ENCODE results near the gene XIRP1.

Gene XIRP1

DNA sequence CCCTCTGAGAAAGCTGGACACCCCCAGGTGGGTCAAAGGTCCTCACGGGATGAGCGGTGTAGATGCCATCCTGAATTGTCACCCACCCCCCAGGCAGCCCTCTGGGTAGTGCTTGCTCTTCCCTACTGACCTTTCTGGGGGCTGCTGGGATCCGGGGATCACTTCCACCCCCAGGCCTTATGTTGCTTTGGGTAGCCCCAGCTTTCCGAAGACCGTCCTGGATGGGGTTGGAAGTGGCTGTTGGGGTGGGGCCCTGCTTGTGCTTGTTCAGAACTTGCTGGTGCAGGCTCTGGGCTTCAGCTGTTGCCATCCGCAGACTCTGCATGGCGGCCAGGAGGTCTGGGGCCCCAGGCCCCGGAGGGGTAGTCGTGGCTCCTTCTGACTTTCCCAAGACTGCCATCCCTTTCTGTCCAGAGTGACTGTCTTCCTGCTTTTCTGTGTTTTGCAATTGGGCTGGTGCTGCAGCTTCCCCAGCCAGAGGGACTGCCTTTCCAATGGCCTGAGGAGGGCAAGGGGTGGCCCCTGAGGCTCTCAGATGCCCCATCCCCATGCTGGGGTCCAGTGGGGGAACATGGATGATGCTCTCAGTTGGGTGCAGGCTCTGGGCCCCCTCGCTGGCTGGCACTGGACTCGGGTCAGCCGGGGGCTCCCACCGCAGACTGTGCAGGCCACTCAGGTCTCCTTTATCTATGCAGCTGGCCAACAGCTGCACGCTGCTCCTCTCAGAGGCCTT, 6.3 kb downstream of the XIRP1 start:
- DNase-seq (ENCODE audit: low read depth), result no peak
- H3K4me3 ChIP-seq (ENCODE audit: low read depth, low read length), result no peak overlapping the region
- TF ChIP-seq CTCF (conservative IDR thresholded peaks at IDR 0.05; ENCODE audit: low read depth, low read length), result no peak

DNA sequence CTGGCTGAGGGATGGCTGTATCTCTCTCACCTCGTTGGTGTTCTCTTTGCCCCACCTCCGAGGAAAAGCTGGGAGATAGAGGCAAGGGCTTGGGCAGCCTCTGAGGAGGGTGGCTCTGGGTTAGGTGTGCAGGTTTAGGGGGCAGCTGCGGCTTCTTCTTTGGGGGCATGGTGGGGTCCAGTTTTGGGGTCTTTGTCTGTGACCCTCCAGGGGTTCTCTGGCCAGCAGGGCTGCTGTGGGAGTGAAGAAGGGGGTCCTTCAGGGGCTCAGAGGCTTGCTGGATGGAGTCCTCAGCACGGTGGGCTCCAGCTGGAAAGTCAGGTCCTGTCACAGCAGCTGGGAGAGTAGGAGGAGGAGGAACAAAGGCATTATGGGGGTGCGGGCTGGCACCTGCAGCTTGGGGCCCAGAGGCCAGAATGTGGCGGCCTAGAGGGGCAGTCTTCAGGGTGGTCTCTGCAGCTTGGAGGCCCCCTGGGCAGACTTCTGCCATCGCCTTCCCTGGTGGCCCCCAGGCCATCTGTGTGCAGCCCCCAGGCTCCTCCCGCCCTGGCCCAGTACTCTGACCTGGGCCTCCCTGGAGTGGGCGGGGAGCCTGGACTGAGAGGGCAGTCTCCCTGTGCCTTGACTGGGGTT, 7.0 kb downstream of the XIRP1 start:
- no peak for DNase-seq (ENCODE audit: low read depth)
- H3K4me3 ChIP-seq (ENCODE audit: low read depth, low read length), result no peak overlapping the region
- no peak for TF ChIP-seq CTCF (conservative IDR thresholded peaks at IDR 0.05; ENCODE audit: low read depth, low read length)

- no peak overlapping the region for H3K4me3 ChIP-seq (ENCODE audit: low read depth, low read length)
- no peak for DNase-seq (ENCODE audit: low read depth)
- no peak for TF ChIP-seq CTCF (conservative IDR thresholded peaks at IDR 0.05; ENCODE audit: low read depth, low read length)
Observed at GRCh38 chr3:39184968-39185285, 7.5 kb downstream of the XIRP1 start.

GRCh38 chr3:39184081-39184967, 8.1 kb downstream of the XIRP1 start:
- DNase-seq (ENCODE audit: low read depth), result no peak
- H3K4me3 ChIP-seq (ENCODE audit: low read depth, low read length), result no peak overlapping the region
- TF ChIP-seq CTCF (conservative IDR thresholded peaks at IDR 0.05; ENCODE audit: low read depth, low read length), result no peak

- no peak for DNase-seq (ENCODE audit: low read depth)
- no peak overlapping the region for H3K4me3 ChIP-seq (ENCODE audit: low read depth, low read length)
- no peak for TF ChIP-seq CTCF (conservative IDR thresholded peaks at IDR 0.05; ENCODE audit: low read depth, low read length)
Observed at GRCh38 chr3:39183211-39184080, 8.9 kb downstream of the XIRP1 start.
